NCI-H1436 treated with DMSO at 0.1 percent for 48 hours (cell line): ENCODE measurements around the gene IL17F.

Experiments used
- DNase-seq: peaks from one replicate; lab custom pipeline; 2025; lab: John Stamatoyannopoulos, UW

The IL17F gene

DNA sequence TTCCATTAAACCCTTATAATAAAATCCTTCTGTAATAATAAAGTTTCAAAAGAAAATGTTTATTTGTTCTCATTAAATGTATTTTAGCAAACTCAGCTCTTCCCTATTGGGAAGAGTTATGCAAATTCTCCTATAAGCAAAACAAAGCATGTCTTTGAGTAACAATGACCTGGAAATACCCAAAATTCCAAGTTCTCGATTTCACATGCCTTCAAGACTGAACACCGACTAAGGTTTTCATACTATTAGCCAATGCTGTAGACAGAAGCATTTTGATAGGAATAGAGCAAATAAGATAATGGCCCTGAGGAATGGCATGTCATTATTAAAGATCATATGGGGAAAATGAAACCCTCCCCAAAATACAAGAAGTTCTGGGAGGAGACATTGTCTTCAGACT is 54.3 kb downstream of the IL17F start:
- DNase-seq, result no peak

DNA sequence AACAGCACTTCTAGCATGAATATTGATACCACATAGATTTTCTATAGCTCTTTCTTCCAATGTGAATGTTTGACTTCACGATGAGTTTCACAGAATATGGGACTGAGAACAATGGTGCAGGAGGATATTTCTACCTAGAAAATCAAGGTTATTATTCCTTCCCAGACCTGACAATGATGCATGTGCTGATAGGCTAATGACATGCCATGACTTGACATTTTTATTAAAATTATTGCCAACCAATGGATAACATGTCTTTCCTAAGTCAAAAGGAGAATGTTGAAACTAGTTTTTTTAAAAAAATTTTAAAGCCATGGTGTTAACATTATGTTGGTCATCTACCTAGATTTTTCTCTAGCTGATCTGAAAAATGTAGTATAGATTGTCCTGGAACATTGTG is 57.2 kb downstream of the IL17F start:
- no peak for DNase-seq
